Hematopoietic multipotent progenitor cell treated with erythropoietin and hydrocortisone succinate and interleukin-3 and kit ligand, for 4 days (in vitro differentiated cells): ENCODE measurements around the gene SENP3.
A peak's percentile ranks its signal among the peaks of the same experiment; 100 is the strongest.

ENCODE experiments used
- DNase-seq: peaks from one replicate; pipeline ENCODE4 v3.0.0-alpha.2; 2015

The SENP3 gene

GRCh38 chr17:7577327-7578199 is 15.8 kb downstream of the SENP3 start:
- no peak for DNase-seq

DNA sequence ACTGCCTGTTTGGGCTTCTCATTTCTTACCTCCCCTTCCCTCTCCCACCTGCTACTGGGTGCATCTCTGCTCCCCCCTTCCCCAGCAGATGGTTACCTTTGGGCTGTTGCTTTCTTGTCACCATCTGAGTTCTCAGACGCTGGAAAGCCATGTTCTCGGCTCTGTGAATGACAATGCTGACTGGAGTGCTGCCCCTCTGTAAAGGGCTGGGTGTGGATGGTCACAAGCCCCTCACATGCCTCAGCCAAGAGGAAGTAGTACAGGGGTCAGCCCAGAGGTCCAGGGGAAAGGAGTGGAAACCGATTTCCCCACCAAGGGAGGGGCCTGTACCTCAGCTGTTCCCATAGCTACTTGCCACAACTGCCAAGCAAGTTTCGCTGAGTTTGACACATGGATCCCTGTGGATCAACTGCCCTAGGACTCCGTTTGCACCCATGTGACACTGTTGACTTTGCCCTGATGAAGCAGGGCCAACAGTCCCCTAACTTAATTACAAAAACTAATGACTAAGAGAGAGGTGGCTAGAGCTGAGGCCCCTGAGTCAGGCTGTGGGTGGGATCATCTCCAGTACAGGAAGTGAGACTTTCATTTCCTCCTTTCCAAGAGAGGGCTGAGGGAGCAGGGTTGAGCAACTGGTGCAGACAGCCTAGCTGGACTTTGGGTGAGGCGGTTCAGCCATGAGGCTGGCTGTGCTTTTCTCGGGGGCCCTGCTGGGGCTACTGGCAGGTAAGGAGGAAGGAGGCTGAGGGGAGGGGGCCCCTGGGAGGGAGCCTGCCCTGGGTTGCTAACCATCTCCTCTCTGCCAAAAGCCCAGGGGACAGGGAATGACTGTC is 17.5 kb downstream of the SENP3 start, which contains the start of gene CD68:
CD68 (plus strand) TSS at position 638 of the 833 bp plus-strand sequence; CDS start at position 678, 40 bp downstream.
- DNase-seq = peak; percentile 94

GRCh38 chr17:7579834-7580603 is 18.3 kb downstream of the SENP3 start:
- DNase-seq = no peak

DNA sequence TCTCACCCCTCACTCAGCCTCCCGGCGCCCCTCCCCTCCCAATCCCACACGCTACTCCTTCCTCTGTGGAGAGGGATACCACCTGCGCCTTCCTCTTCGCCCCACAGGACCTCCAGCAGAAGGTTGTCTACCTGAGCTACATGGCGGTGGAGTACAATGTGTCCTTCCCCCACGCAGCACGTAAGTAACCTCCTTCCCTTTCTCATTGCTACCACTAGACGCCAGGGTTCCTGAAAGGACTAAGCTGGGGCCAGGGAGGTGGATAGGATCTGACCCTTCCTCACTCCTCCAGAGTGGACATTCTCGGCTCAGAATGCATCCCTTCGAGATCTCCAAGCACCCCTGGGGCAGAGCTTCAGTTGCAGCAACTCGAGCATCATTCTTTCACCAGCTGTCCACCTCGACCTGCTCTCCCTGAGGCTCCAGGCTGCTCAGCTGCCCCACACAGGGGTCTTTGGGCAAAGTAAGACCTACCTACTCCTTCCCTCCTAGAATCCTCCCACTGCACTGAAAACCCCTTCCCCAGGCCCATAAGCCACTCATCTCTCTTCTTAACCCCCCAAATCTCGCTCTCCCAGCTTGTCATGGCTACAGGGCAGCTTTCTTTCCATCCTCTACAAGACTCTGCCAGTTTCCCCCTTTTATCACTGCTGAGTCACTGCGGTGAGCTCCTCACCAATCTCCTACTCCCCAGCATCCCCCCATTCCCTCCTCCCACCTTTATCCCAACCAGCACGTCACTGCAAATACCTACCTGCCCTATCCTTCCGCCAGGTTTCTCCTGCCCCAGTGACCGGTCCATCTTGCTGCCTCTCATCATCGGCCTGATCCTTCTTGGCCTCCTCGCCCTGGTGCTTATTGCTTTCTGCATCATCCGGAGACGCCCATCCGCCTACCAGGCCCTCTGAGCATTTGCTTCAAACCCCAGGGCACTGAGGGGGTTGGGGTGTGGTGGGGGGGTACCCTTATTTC is 19.2 kb downstream of the SENP3 start:
- peak; percentile 81 for DNase-seq

GRCh38 chr17:7582396-7583252 is 20.9 kb downstream of the SENP3 start:
- no peak for DNase-seq

- DNase-seq = peak; percentile 99
Observed at GRCh38 chr17:7583253-7584109, 21.8 kb downstream of the SENP3 start, which contains the start of gene MPDU1. Gene MPDU1 (plus strand): TSS chr17:7583852. CDS start chr17:7583863, 11 bp downstream.

DNA sequence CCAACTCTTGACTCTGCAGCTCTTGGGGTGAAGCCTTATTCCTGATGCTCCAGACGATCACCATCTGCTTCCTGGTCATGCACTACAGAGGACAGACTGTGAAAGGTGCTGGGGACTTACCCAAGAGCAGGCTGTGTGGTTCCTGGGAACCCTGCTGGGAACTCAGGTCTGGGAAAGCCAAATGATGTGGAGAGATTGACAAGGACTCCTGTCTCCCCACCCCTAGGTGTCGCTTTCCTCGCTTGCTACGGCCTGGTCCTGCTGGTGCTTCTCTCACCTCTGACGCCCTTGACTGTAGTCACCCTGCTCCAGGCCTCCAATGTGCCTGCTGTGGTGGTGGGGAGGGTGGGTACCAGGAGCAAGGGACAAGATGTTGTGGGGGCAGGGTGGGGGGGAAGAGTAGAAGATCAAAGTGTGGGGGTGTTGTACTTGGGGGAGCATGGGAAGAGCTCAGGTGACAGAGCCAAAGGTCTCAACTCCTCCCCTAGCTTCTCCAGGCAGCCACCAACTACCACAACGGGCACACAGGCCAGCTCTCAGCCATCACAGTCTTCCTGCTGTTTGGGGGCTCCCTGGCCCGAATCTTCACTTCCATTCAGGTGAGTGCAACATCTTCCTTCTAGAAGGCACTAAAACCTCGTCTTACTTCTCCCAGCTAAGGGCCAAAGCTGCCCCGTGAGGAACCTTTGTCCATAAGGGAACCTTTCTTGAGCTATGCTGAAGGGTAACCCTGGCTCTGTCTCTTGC is 25.1 kb downstream of the SENP3 start:
- DNase-seq = peak; percentile 35

DNA sequence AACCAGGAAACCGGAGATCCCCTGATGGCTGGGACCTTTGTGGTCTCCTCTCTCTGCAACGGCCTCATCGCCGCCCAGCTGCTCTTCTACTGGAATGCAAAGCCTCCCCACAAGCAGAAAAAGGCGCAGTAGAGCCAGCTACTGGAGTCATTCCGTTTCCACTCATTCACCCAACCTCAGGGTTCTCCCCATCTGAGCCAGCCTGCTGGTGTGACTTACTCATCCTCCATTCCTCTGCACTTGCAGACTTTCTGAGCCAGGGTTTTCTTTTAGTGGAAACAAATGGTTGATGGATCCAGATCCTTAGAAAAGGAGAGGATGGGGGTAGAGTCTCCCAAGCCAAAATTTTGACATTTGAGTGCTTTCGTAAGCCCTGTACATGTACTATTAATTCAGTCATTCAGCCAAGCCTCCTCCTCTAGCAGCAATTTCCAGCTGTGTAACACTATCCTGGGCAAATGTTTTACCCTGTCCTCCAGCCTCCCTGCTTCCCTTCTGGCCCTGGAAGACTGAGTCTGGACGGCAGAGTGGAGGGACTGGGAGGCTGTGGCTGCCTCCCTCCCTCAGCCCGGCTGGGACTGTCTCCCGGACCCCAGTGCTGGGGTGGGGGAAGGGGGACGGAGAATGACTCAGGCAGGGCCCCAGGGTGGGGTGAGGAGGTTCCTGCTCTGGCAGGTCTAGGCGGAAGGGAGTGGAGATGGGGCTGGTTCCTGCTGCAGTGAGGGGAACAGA is 25.9 kb downstream of the SENP3 start:
- peak; percentile 54 for DNase-seq

- DNase-seq = no peak
Observed at GRCh38 chr17:7588553-7589203, 27.0 kb downstream of the SENP3 start.

DNA sequence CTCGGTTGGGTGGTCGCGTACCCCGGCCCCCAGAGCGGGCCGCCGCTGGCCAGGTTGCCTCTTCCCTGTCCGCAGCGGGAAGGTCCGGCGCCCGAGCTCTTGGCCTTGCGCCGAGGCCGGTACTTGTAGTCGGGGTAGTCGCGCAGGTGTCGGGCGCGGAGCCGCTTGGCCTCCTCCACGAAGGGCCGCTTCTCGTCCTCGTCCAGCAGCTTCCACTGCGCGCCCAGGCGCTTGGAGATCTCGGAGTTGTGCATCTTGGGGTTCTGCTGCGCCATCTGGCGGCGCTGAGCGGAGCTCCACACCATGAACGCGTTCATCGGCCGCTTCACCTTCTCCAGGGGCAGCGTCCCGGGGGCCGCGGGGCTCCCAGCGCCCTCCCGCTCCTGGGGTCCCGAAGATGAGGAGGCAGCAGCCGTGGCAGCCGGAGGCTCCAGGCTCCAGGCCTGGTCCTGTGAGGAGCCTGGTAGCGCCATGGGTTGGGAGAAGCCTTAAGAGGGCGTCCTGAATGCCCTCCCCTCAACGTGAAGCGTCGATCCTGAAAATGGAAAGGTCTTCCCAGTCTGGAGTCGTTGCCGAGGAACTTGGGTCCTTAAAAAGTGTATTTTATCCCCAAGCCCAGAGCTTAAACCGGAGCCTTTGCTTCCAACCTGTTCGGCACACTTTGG is 27.6 kb downstream of the SENP3 start:
- peak; percentile 92 for DNase-seq

DNA sequence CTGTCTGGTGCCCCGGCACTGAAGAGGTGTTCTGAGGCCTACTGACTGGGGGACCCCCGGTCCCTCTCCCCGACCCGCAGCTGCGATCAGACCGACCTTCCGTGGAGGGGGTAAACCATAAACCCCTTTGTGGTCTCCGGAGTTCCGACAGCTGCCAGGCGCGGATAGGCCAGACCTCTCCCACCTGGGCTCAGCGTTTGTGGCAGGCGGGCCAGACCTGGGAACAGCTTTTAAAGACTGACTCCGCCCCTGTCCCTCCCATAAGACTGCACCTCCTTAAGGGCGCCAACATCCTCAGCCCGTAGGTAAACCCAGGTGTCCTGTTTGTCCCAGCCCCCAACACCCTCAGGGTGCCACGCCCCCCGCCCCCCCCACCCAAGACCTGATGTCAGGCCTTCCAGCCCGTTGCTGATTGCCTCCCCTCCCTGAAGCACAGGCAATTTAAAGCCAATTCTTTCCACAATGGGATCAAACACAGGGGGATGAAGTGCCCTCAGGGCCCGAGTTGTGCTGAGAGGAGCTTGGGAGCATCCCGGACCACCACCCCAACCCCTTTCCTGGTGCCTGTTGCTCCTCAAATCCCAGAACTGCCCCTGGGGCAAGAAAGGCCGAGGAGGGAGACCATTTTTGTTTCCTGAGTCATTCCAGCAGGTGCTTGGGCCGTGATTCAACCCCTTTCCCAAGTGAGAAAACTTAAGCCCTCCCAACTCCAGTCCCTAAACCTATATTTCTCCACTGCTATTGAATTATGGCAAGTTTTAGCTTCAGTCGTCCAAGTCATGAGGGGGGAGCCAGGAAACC is 28.4 kb downstream of the SENP3 start, which contains the start of gene SOX15:
SOX15 (minus strand) TSS at position 204 of the 801 bp plus-strand sequence. CDS start 418 bp downstream, outside the sequence.
- no peak for DNase-seq

- no peak for DNase-seq
Observed at GRCh38 chr17:7590743-7591142, 29.0 kb downstream of the SENP3 start.

- DNase-seq = no peak
Observed at GRCh38 chr17:7591596-7591995, 29.9 kb downstream of the SENP3 start.

DNA sequence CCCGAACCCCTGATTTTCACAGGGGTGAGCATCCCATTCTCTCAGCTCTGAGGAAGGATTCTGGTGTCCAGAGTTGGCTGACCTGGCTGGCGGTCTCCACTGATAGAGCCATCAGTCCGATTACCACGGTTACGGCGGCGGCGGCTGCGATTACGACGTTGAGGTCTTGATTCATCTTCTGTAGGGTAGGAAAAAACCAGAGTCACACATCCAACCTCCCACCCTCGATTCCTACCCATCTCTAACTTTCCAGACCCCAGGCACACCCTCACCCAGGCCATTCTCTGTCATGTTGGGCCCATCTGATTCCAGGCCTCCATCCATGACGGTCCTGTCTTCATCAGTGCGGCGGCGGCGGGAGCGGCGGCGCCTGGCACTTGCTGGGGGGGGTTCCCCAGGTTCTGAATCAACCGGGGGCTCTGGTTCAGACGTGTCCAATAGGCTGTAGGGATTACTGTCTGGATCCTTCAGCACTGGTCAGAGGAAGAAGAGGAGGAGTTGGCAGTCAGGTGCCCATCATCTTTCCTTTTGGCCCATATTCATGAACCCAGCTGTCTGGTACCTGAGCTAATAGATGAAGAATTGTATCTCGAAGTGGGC is 30.8 kb downstream of the SENP3 start:
- DNase-seq = no peak

- DNase-seq = no peak
Observed at GRCh38 chr17:7593296-7593695, 31.6 kb downstream of the SENP3 start.
